ENCODE measurements around the gene TTPAL.
"Not testable (repeated sequence)": the region's sequence is repeated elsewhere in the genome, so short reads cannot be mapped to it uniquely, and the experiment has no call there.

TTPAL gene

DNA sequence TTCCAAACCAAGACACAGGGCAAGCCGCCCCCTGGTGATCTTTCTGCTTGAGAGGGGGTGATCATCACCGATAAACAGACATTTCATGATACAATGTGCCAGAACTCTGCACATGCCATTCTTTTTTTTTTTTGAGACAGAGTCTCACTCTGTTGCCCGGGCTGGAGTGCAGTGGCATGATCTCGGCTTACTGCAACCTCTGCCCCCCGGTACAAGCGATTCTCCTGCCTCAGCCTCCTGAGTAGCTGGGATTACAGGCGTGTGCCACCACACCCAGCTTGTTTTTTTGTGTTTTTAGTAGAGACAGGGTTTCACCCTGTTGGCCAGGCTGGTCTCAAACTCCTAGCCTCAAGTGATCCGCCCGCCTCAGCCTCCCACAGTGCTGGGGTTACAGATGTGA, 3.4 kb upstream of the TTPAL start:
- not testable (repeated sequence) for H3K4me3 ChIP-seq (ENCODE audit: low read depth, low read length); H3K9ac ChIP-seq (ENCODE audit: low read length); H3K27me3 ChIP-seq (ENCODE audit: control insufficient read depth, insufficient read depth, low read length); H3K9me3 ChIP-seq (ENCODE audit: control insufficient read depth, insufficient read depth, low read depth, low read length); H3K36me3 ChIP-seq (ENCODE audit: control insufficient read depth, insufficient read depth, low read length); H3K27ac ChIP-seq (ENCODE audit: low read depth, low read length)
- H3K4me1 ChIP-seq (ENCODE audit: control insufficient read depth, insufficient read depth, low read length) = peaks cover 14% of the 10 kb centered on the region

DNA sequence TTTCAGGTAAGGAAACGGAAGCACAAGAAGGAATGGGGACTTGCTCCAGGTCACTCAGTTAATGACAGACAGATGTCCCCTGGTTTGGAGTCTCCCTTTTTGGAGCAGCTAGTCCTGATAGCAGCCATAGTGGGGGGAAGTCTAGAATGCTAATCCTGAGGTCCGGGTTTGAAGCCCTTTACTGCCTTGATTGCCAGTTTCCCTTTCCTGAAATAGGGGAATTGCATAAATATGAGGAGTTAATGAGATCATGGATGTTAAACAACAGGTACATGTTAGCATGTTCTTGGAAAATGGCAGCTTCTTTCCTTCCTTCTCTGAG, 341 bp upstream of the TTPAL start:
- peak overlapping the region; percentile 83 for H3K9ac ChIP-seq (ENCODE audit: low read length)
- peak overlapping the region; percentile 85 for H3K4me3 ChIP-seq (ENCODE audit: low read depth, low read length)
- no peaks in the 10 kb centered on the region for H3K27me3 ChIP-seq (ENCODE audit: control insufficient read depth, insufficient read depth, low read length)
- no peak overlapping the region; the same call in 1 of the 2 replicates for H3K27ac ChIP-seq (ENCODE audit: low read depth, low read length)
- H3K4me1 ChIP-seq (ENCODE audit: control insufficient read depth, insufficient read depth, low read length) = peaks cover 10% of the 10 kb centered on the region
- H3K9me3 ChIP-seq (ENCODE audit: control insufficient read depth, insufficient read depth, low read depth, low read length) = no peaks in the 10 kb centered on the region
- H3K36me3 ChIP-seq (ENCODE audit: control insufficient read depth, insufficient read depth, low read length) = peaks cover 7% of the 10 kb centered on the region

DNA sequence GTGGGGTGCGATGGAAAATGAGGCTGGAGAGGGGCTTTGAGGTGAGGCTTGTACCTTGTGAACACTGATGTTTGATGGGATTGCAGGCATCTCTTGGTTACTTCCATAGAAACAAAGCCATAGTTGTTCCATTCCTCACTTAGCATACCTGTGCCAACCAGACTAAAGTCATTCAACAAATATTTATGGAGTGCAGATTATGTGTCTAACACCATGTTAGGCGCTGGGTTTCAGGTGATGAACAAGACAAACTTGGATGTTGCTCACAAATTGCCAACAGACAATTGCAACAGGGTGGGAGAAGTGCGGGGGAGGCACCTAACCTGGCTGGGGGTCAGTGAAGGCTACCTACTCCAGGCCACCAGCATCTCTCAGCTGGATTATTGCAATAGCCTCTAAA, 1.5 kb downstream of the TTPAL start:
- Histone ChIP-seq H3K27me3 (ENCODE audit: control insufficient read depth, insufficient read depth, low read length) (no peaks in the 10 kb centered on the region), H3K9me3 (ENCODE audit: control insufficient read depth, insufficient read depth, low read depth, low read length) (no peaks in the 10 kb centered on the region), H3K4me3 (ENCODE audit: low read depth, low read length) (no peak overlapping the region; the same call in 1 of the 2 replicates), H3K4me1 (ENCODE audit: control insufficient read depth, insufficient read depth, low read length) (peaks cover 10% of the 10 kb centered on the region), H3K27ac (ENCODE audit: low read depth, low read length) (no peak overlapping the region), H3K9ac (ENCODE audit: low read length) (no peak overlapping the region), H3K36me3 (ENCODE audit: control insufficient read depth, insufficient read depth, low read length) (peaks cover 22% of the 10 kb centered on the region)

DNA sequence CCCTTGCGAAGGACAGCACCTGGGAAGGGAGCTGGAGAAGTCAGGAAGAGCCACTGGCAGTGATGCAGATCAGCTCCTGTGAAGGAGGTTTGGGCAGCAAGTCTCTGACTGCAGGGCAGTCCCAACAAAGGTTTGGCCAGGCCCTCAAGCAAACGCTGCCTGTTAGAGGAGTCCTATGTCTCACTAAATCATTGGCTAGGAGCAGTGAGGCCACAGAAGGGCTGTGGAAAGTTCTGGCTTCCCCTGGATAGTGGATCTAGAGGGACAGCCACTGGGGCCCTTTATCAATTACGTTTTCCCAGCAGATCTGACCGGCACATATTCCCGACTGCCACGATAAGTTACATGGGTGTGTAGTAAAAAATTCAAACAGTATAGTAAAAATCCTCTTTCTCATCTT, 2.5 kb downstream of the TTPAL start:
- Histone ChIP-seq H3K9me3 (ENCODE audit: control insufficient read depth, insufficient read depth, low read depth, low read length) (no peaks in the 10 kb centered on the region), H3K36me3 (ENCODE audit: control insufficient read depth, insufficient read depth, low read length) (peaks cover 26% of the 10 kb centered on the region), H3K27ac (ENCODE audit: low read depth, low read length) (no peak overlapping the region), H3K4me1 (ENCODE audit: control insufficient read depth, insufficient read depth, low read length) (peaks cover 10% of the 10 kb centered on the region), H3K27me3 (ENCODE audit: control insufficient read depth, insufficient read depth, low read length) (no peaks in the 10 kb centered on the region), H3K4me3 (ENCODE audit: low read depth, low read length) (no peak overlapping the region), H3K9ac (ENCODE audit: low read length) (no peak overlapping the region)

GRCh38 chr20:44479643-44480042, 4.0 kb downstream of the TTPAL start:
- H3K36me3 ChIP-seq (ENCODE audit: control insufficient read depth, insufficient read depth, low read length) = peaks cover 40% of the 10 kb centered on the region
- no peaks in the 10 kb centered on the region for H3K9me3 ChIP-seq (ENCODE audit: control insufficient read depth, insufficient read depth, low read depth, low read length)
- no peak overlapping the region for H3K27ac ChIP-seq (ENCODE audit: low read depth, low read length)
- H3K27me3 ChIP-seq (ENCODE audit: control insufficient read depth, insufficient read depth, low read length) = no peaks in the 10 kb centered on the region
- H3K4me3 ChIP-seq (ENCODE audit: low read depth, low read length) = no peak overlapping the region
- H3K4me1 ChIP-seq (ENCODE audit: control insufficient read depth, insufficient read depth, low read length) = peaks cover 10% of the 10 kb centered on the region
- H3K9ac ChIP-seq (ENCODE audit: low read length) = no peak overlapping the region

DNA sequence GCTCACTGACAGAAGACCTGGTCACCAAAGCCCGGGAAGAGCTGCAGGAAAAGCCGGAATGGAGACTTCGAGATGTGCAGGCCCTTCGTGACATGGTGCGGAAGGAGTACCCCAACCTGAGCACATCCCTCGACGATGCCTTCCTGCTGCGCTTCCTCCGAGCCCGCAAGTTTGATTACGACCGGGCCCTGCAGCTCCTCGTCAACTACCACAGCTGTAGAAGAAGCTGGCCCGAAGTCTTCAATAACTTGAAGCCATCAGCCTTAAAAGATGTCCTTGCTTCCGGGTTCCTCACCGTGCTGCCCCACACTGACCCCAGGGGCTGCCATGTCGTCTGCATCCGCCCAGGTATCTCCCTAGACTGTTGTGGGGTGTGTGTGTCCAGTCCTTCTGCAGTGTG, 4.4 kb downstream of the TTPAL start:
- no peak overlapping the region for H3K4me3 ChIP-seq (ENCODE audit: low read depth, low read length)
- no peak overlapping the region for H3K27ac ChIP-seq (ENCODE audit: low read depth, low read length)
- peaks cover 44% of the 10 kb centered on the region for H3K36me3 ChIP-seq (ENCODE audit: control insufficient read depth, insufficient read depth, low read length)
- no peaks in the 10 kb centered on the region for H3K9me3 ChIP-seq (ENCODE audit: control insufficient read depth, insufficient read depth, low read depth, low read length)
- peaks cover 10% of the 10 kb centered on the region for H3K4me1 ChIP-seq (ENCODE audit: control insufficient read depth, insufficient read depth, low read length)
- H3K9ac ChIP-seq (ENCODE audit: low read length) = no peak overlapping the region
- H3K27me3 ChIP-seq (ENCODE audit: control insufficient read depth, insufficient read depth, low read length) = no peaks in the 10 kb centered on the region

DNA sequence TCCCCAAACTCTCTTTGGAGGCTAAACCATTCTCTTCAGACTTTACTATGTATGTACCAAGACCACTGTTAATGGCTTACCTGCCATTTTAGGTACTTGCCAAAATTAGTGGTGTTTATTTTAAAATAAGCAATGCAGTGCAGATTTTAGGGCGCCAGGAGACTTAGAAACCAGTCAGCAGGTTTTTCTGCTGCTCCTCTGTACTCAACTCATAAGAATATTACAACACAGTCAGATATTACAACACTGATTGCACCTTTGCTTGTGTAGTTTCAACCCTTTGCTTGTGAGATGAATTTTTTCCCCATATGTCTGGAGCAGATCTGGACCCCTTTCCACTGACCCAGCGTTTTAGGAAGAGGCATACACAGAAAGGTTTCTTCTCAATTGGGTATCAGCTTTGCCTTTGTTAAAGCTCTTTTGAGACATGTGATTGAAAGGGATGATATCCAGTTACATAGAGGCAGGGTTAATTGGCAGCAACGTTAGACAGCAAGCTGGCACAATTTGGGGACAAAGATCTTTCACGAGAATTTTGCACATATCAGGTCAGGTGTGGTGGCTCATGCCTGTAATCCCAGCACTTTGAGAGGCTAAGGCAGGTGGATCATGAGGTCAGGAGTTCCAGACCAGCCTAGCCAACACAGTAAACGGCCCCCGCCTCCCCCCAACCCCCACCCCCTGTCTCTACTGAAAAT, 6.2 kb downstream of the TTPAL start:
- H3K27ac ChIP-seq (ENCODE audit: low read depth, low read length) = no peak overlapping the region
- H3K36me3 ChIP-seq (ENCODE audit: control insufficient read depth, insufficient read depth, low read length) = peaks cover 59% of the 10 kb centered on the region
- no peaks in the 10 kb centered on the region for H3K4me1 ChIP-seq (ENCODE audit: control insufficient read depth, insufficient read depth, low read length)

GRCh38 chr20:44483112-44483511, 7.4 kb downstream of the TTPAL start:
- Histone ChIP-seq H3K4me3 (ENCODE audit: low read depth, low read length) (no peak overlapping the region), H3K4me1 (ENCODE audit: control insufficient read depth, insufficient read depth, low read length) (no peaks in the 10 kb centered on the region), H3K36me3 (ENCODE audit: control insufficient read depth, insufficient read depth, low read length) (peaks cover 61% of the 10 kb centered on the region), H3K27me3 (ENCODE audit: control insufficient read depth, insufficient read depth, low read length) (no peaks in the 10 kb centered on the region), H3K27ac (ENCODE audit: low read depth, low read length) (no peak overlapping the region), H3K9me3 (ENCODE audit: control insufficient read depth, insufficient read depth, low read depth, low read length) (no peaks in the 10 kb centered on the region), H3K9ac (ENCODE audit: low read length) (no peak overlapping the region)

More for the DNA sequence above, 6.2 kb downstream of the TTPAL start:
- Histone ChIP-seq H3K4me3 (ENCODE audit: low read depth, low read length) (no peak overlapping the region), H3K9me3 (ENCODE audit: control insufficient read depth, insufficient read depth, low read depth, low read length) (no peaks in the 10 kb centered on the region), H3K27me3 (ENCODE audit: control insufficient read depth, insufficient read depth, low read length) (no peaks in the 10 kb centered on the region), H3K9ac (ENCODE audit: low read length) (no peak overlapping the region)

- Histone ChIP-seq H3K9ac (ENCODE audit: low read length) (no peak overlapping the region), H3K36me3 (ENCODE audit: control insufficient read depth, insufficient read depth, low read length) (peaks cover 76% of the 10 kb centered on the region), H3K4me3 (ENCODE audit: low read depth, low read length) (no peak overlapping the region), H3K9me3 (ENCODE audit: control insufficient read depth, insufficient read depth, low read depth, low read length) (no peaks in the 10 kb centered on the region), H3K4me1 (ENCODE audit: control insufficient read depth, insufficient read depth, low read length) (no peaks in the 10 kb centered on the region), H3K27me3 (ENCODE audit: control insufficient read depth, insufficient read depth, low read length) (no peaks in the 10 kb centered on the region), H3K27ac (ENCODE audit: low read depth, low read length) (no peak overlapping the region)
These were observed 9.6 kb downstream of the TTPAL start for GRCh38 chr20:44485078-44485829.

DNA sequence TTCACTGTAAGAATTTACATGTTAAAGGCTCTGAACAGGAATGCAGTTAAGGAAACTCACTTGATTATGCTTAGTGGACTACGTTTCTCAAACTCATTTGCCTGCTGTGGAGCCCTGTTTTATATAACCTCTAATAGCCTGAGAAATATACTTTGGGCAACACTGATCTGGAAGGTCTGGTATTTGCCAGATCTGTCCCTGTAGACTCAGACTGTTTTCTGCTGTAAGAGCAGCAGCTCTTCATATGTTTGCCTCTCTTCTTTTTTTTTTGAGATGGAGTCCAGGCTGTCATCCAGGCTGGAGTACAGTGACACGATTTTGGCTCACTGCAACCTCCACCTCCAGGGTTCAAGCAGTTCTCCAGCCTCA, 10.1 kb downstream of the TTPAL start:
- H3K36me3 ChIP-seq (ENCODE audit: control insufficient read depth, insufficient read depth, low read length) = peaks cover 75% of the 10 kb centered on the region
- H3K27ac ChIP-seq (ENCODE audit: low read depth, low read length) = no peak overlapping the region

DNA sequence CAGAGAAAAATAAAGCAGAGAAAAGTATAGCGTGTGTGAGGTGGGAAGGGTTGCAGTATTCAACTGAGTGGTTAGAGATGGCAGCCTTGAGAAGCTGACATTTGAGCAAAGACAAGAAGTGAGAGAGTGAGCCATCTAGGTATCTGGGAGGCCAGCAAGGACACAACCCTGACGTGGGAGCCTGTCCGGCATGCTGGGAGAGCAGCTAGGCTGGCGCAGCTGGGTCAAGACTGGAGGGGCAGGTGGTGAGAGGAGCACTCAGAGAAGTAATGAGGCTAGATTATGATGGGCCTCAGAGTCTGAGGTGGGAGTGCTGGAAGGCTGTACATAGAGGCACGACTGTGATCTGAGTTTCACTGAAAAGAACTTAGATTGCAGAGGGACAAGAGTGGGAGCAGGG, 12.9 kb downstream of the TTPAL start:
- H3K4me3 ChIP-seq (ENCODE audit: low read depth, low read length) = no peak overlapping the region
- peaks cover 5% of the 10 kb centered on the region; the same call in 1 of the 2 replicates for H3K4me1 ChIP-seq (ENCODE audit: control insufficient read depth, insufficient read depth, low read length)
- no peaks in the 10 kb centered on the region for H3K27me3 ChIP-seq (ENCODE audit: control insufficient read depth, insufficient read depth, low read length)
- peaks cover 79% of the 10 kb centered on the region for H3K36me3 ChIP-seq (ENCODE audit: control insufficient read depth, insufficient read depth, low read length)
- no peak overlapping the region for H3K27ac ChIP-seq (ENCODE audit: low read depth, low read length)
- no peak overlapping the region for H3K9ac ChIP-seq (ENCODE audit: low read length)
- H3K9me3 ChIP-seq (ENCODE audit: control insufficient read depth, insufficient read depth, low read depth, low read length) = no peaks in the 10 kb centered on the region

More for the DNA sequence above, 10.1 kb downstream of the TTPAL start:
- Histone ChIP-seq H3K9me3 (ENCODE audit: control insufficient read depth, insufficient read depth, low read depth, low read length) (no peaks in the 10 kb centered on the region), H3K4me3 (ENCODE audit: low read depth, low read length) (no peak overlapping the region), H3K27me3 (ENCODE audit: control insufficient read depth, insufficient read depth, low read length) (no peaks in the 10 kb centered on the region), H3K9ac (ENCODE audit: low read length) (no peak overlapping the region), H3K4me1 (ENCODE audit: control insufficient read depth, insufficient read depth, low read length) (no peaks in the 10 kb centered on the region)

Measured in HUES6 (cell line).